Glutamatergic neuron (in vitro differentiated cells): ENCODE data around the gene NRL. TPM values are rescaled to one million over a fixed set of nuclear protein-coding genes. Genes with fewer than 3 reads are reported as not detected.

ENCODE experiments used
- DNase-seq: peaks from one replicate; pipeline ENCODE4 v3.0.0; 2022
- H3K27ac Mint-ChIP-seq: one replicate; pipeline ENCODE4 v1.8.0; 2020; ENCODE audit warnings: mild to moderate bottlenecking, mixed read lengths, inconsistent platforms; ENCODE audit not compliant: unreplicated experiment
- H3K27me3 Mint-ChIP-seq: one replicate; pipeline ENCODE4 v1.8.0; 2020; ENCODE audit warnings: mild to moderate bottlenecking, moderate library complexity, mixed read lengths, inconsistent platforms; ENCODE audit not compliant: unreplicated experiment
- H3K36me3 Mint-ChIP-seq: one replicate; pipeline ENCODE4 v1.8.0; 2020; ENCODE audit warnings: mild to moderate bottlenecking, mixed read lengths, inconsistent platforms; ENCODE audit not compliant: unreplicated experiment
- H3K4me1 Mint-ChIP-seq: one replicate; pipeline ENCODE4 v1.8.0; 2020; ENCODE audit warnings: mild to moderate bottlenecking, low read depth, mixed read lengths, inconsistent platforms; ENCODE audit not compliant: unreplicated experiment
- H3K4me3 Mint-ChIP-seq: one replicate; pipeline ENCODE4 v1.8.0; 2020; ENCODE audit warnings: mild to moderate bottlenecking, mixed read lengths, inconsistent platforms; ENCODE audit not compliant: unreplicated experiment
- H3K9me3 Mint-ChIP-seq: one replicate; pipeline ENCODE4 v1.8.0; 2020; ENCODE audit warnings: mild to moderate bottlenecking, moderate library complexity, mixed read lengths, inconsistent platforms; ENCODE audit not compliant: unreplicated experiment
- CTCF ChIP-seq: fragments of 200-600 bp; sonication (generic); IDR thresholded peaks from one replicate; pipeline ENCODE4 v1.5.0; 2021; ENCODE audit not compliant: partially characterized antibody, unreplicated experiment
- total RNA-seq: library from RNA; stranded (reverse); fragmentation: NEBNext Ultra II Directional; extraction: Animal tissue kit (Norgen Biotek cat#: 25700); gene quantifications from one replicate; pipeline ENCODE4 v1.2.1, GENCODE V29; 2021; ENCODE audit not compliant: unreplicated experiment

NRL gene
- total RNA-seq, 1 donor from 2014 or later, result 3.7 TPM

- Mint-ChIP-seq H3K4me3 (peak overlapping the region; percentile 52), H3K36me3 (peaks cover 5% of the 10 kb centered on the region), H3K27ac (peak overlapping the region; percentile 28), H3K9me3 (peaks cover 14% of the 10 kb centered on the region), H3K27me3 (peaks cover 16% of the 10 kb centered on the region), H3K4me1 (peaks cover 30% of the 10 kb centered on the region)
- DNase-seq, result no peak
- TF ChIP-seq CTCF, result no peak
Observed at GRCh38 chr14:24092110-24092504, 22.6 kb downstream of the NRL start.

- DNase-seq, result no peak
- H3K9me3 Mint-ChIP-seq, result peaks cover 16% of the 10 kb centered on the region
Observed at GRCh38 chr14:24089890-24090289, 24.9 kb downstream of the NRL start.

GRCh38 chr14:24088095-24088494, 26.7 kb downstream of the NRL start:
- no peak overlapping the region for H3K4me3 Mint-ChIP-seq
- peaks cover 10% of the 10 kb centered on the region for H3K36me3 Mint-ChIP-seq
- no peak overlapping the region for H3K27ac Mint-ChIP-seq
- peaks cover 35% of the 10 kb centered on the region for H3K4me1 Mint-ChIP-seq
- TF ChIP-seq CTCF, result no peak
- no peak for DNase-seq
- H3K9me3 Mint-ChIP-seq, result peaks cover 13% of the 10 kb centered on the region
- H3K27me3 Mint-ChIP-seq, result peaks cover 9% of the 10 kb centered on the region

More at GRCh38 chr14:24089890-24090289, 24.9 kb downstream of the NRL start:
- TF ChIP-seq CTCF, result no peak
- peak overlapping the region; percentile 70 for H3K27ac Mint-ChIP-seq
- H3K36me3 Mint-ChIP-seq, result peaks cover 8% of the 10 kb centered on the region
- peaks cover 34% of the 10 kb centered on the region for H3K4me1 Mint-ChIP-seq
- peaks cover 15% of the 10 kb centered on the region for H3K27me3 Mint-ChIP-seq
- no peak overlapping the region for H3K4me3 Mint-ChIP-seq

- Mint-ChIP-seq H3K9me3 (peaks cover 16% of the 10 kb centered on the region), H3K4me3 (no peak overlapping the region), H3K4me1 (peaks cover 44% of the 10 kb centered on the region), H3K27me3 (peaks cover 5% of the 10 kb centered on the region), H3K36me3 (peaks cover 10% of the 10 kb centered on the region), H3K27ac (peak overlapping the region; percentile 8)
- no peak for TF ChIP-seq CTCF
- no peak for DNase-seq
Observed at GRCh38 chr14:24087004-24087403, 27.7 kb downstream of the NRL start.

GRCh38 chr14:24086193-24086955, 28.4 kb downstream of the NRL start:
- H3K4me3 Mint-ChIP-seq, result no peak overlapping the region
- no peak for DNase-seq
- H3K4me1 Mint-ChIP-seq, result peaks cover 47% of the 10 kb centered on the region
- no peak for TF ChIP-seq CTCF
- H3K27me3 Mint-ChIP-seq, result peaks cover 7% of the 10 kb centered on the region
- peaks cover 19% of the 10 kb centered on the region for H3K9me3 Mint-ChIP-seq
- peak overlapping the region; percentile 49 for H3K27ac Mint-ChIP-seq
- peaks cover 10% of the 10 kb centered on the region for H3K36me3 Mint-ChIP-seq
